Activated gamma-delta T cell treated with anti-CD3 and anti-CD28 coated beads, Interleukin-2, amount 50 U/mL, for 16 hours (primary cell): Measurements from ENCODE around the gene HPGDS.

Experiments
- DNase-seq: peaks from one replicate; pipeline ENCODE4 v3.0.0-alpha.2; 2020; ENCODE audit warnings: low read depth

Gene HPGDS

GRCh38 chr4:94253036-94253435 lies 89.6 kb downstream of the HPGDS start:
- no peak for DNase-seq

- DNase-seq: no peak
Measured at GRCh38 chr4:94251094-94251493, 91.5 kb downstream of the HPGDS start.
